Measurements from ENCODE around the gene CMTM6. TPM values are rescaled to one million over a fixed set of nuclear protein-coding genes. Genes with fewer than 3 reads are reported as not detected.

The CMTM6 gene
- polyA plus RNA-seq, 1 experiment, result 22.8 TPM

DNA sequence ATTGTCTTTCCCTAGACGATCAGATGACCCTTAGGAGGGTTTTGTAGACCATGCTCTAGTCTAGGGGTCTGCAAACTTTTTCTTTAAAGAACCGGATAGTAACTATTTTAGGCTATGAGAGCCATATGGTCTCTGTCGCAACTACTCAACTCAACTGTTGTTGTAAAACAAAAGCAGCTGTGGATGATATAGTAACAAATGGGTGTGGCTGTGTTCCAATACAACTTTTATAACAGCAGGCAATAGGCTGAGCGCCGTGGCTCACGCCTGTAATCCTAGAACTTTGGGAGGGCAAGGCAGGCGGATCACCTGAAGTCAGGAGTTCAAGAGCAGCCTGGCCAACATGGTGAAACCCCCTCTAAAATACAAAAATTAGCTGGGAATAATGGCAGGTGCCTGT is 6.1 kb upstream of the CMTM6 start:
- ChIA-PET CTCF (interaction anchor here (1.0 to 1.8 kb wide), 2 partner anchors 156 to 166 kb away, joined by 5 to 6 read pairs; no protein-coding TSS in a partner anchor), POLR2A (no interaction called here)
- Histone ChIP-seq H3K27me3 (ENCODE audit: control insufficient read depth, insufficient read depth, low read length) (no peaks in the 10 kb centered on the region), H3K4me3 (ENCODE audit: low read depth, low read length) (no peak overlapping the region), H3K36me3 (ENCODE audit: control insufficient read depth, insufficient read depth, low read length) (no peaks in the 10 kb centered on the region)
- TF ChIP-seq, protein P1, sequence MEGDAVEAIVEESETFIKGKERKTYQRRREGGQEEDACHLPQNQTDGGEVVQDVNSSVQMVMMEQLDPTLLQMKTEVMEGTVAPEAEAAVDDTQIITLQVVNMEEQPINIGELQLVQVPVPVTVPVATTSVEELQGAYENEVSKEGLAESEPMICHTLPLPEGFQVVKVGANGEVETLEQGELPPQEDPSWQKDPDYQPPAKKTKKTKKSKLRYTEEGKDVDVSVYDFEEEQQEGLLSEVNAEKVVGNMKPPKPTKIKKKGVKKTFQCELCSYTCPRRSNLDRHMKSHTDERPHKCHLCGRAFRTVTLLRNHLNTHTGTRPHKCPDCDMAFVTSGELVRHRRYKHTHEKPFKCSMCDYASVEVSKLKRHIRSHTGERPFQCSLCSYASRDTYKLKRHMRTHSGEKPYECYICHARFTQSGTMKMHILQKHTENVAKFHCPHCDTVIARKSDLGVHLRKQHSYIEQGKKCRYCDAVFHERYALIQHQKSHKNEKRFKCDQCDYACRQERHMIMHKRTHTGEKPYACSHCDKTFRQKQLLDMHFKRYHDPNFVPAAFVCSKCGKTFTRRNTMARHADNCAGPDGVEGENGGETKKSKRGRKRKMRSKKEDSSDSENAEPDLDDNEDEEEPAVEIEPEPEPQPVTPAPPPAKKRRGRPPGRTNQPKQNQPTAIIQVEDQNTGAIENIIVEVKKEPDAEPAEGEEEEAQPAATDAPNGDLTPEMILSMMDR (IDR thresholded peaks at IDR 0.05; ENCODE audit: insufficient read depth, low read depth, low read length), result no peak
- DNase-seq (ENCODE audit: low read depth), result no peak

DNA sequence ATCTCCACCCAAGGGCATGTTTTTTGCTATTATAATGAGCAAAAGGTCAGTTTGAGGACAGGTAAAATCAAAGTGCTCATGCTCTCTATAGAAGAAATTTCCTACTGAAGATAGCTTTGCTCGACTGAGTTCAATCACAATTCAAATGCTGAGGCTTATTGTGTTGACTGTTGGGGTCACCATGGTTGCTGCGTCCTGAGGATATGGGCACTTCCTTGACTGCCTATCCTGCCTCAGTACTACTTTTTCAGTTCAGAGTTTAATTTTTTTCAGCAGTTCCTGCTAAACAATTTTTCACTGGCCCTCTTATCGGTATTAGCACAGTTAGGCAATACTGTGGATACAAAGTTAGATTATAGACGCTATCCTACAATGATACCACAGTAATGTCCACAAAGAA is 3.8 kb upstream of the CMTM6 start:
- Histone ChIP-seq H3K27me3 (ENCODE audit: control insufficient read depth, insufficient read depth, low read length) (no peaks in the 10 kb centered on the region), H3K4me3 (ENCODE audit: low read depth, low read length) (no peak overlapping the region), H3K36me3 (ENCODE audit: control insufficient read depth, insufficient read depth, low read length) (no peaks in the 10 kb centered on the region)
- DNase-seq (ENCODE audit: low read depth), result no peak
- POLR2A ChIA-PET, result no interaction called here
- TF ChIP-seq, protein P1 (IDR thresholded peaks at IDR 0.05; ENCODE audit: insufficient read depth, low read depth, low read length), result no peak
- CTCF ChIA-PET, result interaction anchor here (1.0 to 1.4 kb wide), 3 partner anchors 9 to 427 kb away, joined by 3 to 5 read pairs (median 4); no protein-coding TSS in a partner anchor

- ChIA-PET CTCF (interaction anchor here (1.6 kb wide), 1 partner anchor 128 kb away, joined by 7 read pairs; no protein-coding TSS in a partner anchor), POLR2A (no interaction called here)
- DNase-seq (ENCODE audit: low read depth), result no peak
- TF ChIP-seq, protein P1 (IDR thresholded peaks at IDR 0.05; ENCODE audit: insufficient read depth, low read depth, low read length), result no peak
- no peaks in the 10 kb centered on the region for H3K27me3 ChIP-seq (ENCODE audit: control insufficient read depth, insufficient read depth, low read length)
- H3K4me3 ChIP-seq (ENCODE audit: low read depth, low read length), result peak overlapping the region; percentile 79
- H3K36me3 ChIP-seq (ENCODE audit: control insufficient read depth, insufficient read depth, low read length), result no peaks in the 10 kb centered on the region
These were observed 264 bp upstream of the CMTM6 start for GRCh38 chr3:32502946-32503286.

DNA sequence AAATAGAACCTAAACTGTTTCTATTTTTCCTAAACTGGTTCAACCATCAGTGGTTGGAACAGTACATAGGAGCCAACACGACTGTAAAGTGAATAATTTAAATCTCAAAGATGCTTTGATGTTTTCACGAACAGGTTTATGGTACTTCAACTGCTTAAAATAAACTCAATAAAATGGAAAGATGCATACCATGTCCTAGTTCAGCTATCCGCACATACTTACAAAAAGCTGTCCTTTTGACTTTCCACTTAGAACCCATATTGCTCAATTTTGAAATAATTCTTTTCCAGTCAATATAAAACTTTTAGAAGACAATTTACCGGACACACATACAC is 902 bp downstream of the CMTM6 start:
- peak overlapping the region; percentile 79 for H3K4me3 ChIP-seq (ENCODE audit: low read depth, low read length)
- no peaks in the 10 kb centered on the region for H3K27me3 ChIP-seq (ENCODE audit: control insufficient read depth, insufficient read depth, low read length)
- ChIA-PET POLR2A (interaction anchor here (0.6 kb wide), 1 partner anchor 69 kb away, joined by 4 read pairs; the partner anchor contains the start of gene DYNC1LI1), CTCF (interaction anchor here (1.2 to 1.6 kb wide), 2 partner anchors 11 to 127 kb away, joined by 3 to 7 read pairs; no protein-coding TSS in a partner anchor)
- no peak for DNase-seq (ENCODE audit: low read depth)
- TF ChIP-seq, protein P1 (IDR thresholded peaks at IDR 0.05; ENCODE audit: insufficient read depth, low read depth, low read length), result no peak
- no peaks in the 10 kb centered on the region for H3K36me3 ChIP-seq (ENCODE audit: control insufficient read depth, insufficient read depth, low read length)

GRCh38 chr3:32500880-32501782 is 1.5 kb downstream of the CMTM6 start:
- no peak for DNase-seq (ENCODE audit: low read depth)
- POLR2A ChIA-PET, result no interaction called here

More at GRCh38 chr3:32500880-32501782, 1.5 kb downstream of the CMTM6 start:
- CTCF ChIA-PET, result interaction anchor here (1.2 to 1.7 kb wide), 3 partner anchors 9 to 126 kb away, joined by 3 to 7 read pairs (median 7); no protein-coding TSS in a partner anchor
- H3K36me3 ChIP-seq (ENCODE audit: control insufficient read depth, insufficient read depth, low read length), result no peaks in the 10 kb centered on the region
- H3K27me3 ChIP-seq (ENCODE audit: control insufficient read depth, insufficient read depth, low read length), result no peaks in the 10 kb centered on the region
- peak overlapping the region; percentile 79 for H3K4me3 ChIP-seq (ENCODE audit: low read depth, low read length)
- TF ChIP-seq, protein P1 (IDR thresholded peaks at IDR 0.05; ENCODE audit: insufficient read depth, low read depth, low read length), result no peak
